Transverse colon (tissue), 4 donors: ENCODE results near the gene KRTAP25-1. TPM values are rescaled to one million over a fixed set of nuclear protein-coding genes. Genes with fewer than 3 reads are reported as not detected.

ENCODE experiments used
- DNase-seq: peaks from one replicate; pipeline ENCODE4 v3.0.0-alpha.2; 2019
- H3K27ac ChIP-seq, 4 donors: fragments of 200-600 bp; sonication (generic); 2 replicates each; pipeline ENCODE4 v1.5.1; 2016 to 2018; ENCODE audit warnings: inconsistent platforms in 4 of 4
- H3K27me3 ChIP-seq: fragments of 200-600 bp; sonication (generic); 2 replicates; pipeline ENCODE4 v1.5.1; 2017; ENCODE audit warnings: inconsistent platforms
- H3K36me3 ChIP-seq, 4 donors: fragments of 200-600 bp; sonication (generic); 2 replicates each; pipeline ENCODE4 v1.5.1; 2017 to 2019; ENCODE audit warnings: inconsistent platforms in 4 of 4
- H3K4me1 ChIP-seq, 4 donors: fragments of 200-600 bp; sonication (generic); 2 replicates each; pipeline ENCODE4 v1.5.1; 2017 to 2020; ENCODE audit warnings: inconsistent platforms in 4 of 4
- H3K4me3 ChIP-seq, 4 donors: fragments of 200-600 bp; sonication (generic); 1 replicate in 1 of 4; 2 replicates in 3 of 4; pipeline versions ENCODE4 v1.5.1 to v1.6.1; 2017 to 2019; ENCODE audit warnings: inconsistent platforms in 4 of 4
- H3K9me3 ChIP-seq, 2 donors: fragments of 200-600 bp; sonication (generic); 2 replicates each; pipeline ENCODE4 v1.5.1; 2017 to 2019; ENCODE audit warnings: inconsistent platforms in 2 of 2
- CTCF ChIP-seq, 5 experiments: fragments of 200-600 bp in 3 of 5; fragments of 450-650 bp in 2 of 5; sonication (generic) in 3 of 5; IDR thresholded peaks; 1 replicate in 2 of 5; 2 replicates in 3 of 5; pipeline ENCODE4 v1.5.1; 2016 to 2017; ENCODE audit warnings: antibody characterized with exemption in 5 of 5, inconsistent platforms in 3 of 5, mild to moderate bottlenecking in 2 of 5, moderate library complexity in 1 of 5
- EP300 ChIP-seq: sonication (generic); formaldehyde crosslinking; IDR thresholded peaks from one replicate; pipeline ENCODE4 v1.6.1; 2017; ENCODE audit warnings: antibody characterized with exemption, low read depth
- POLR2A ChIP-seq: fragments of 450-650 bp; IDR thresholded peaks from one replicate; pipeline ENCODE4 v1.6.1; 2016; ENCODE audit warnings: antibody characterized with exemption, mild to moderate bottlenecking, moderate library complexity
- POLR2AphosphoS5 ChIP-seq, 3 donors: sonication (generic); formaldehyde crosslinking; IDR thresholded peaks; one replicate each; pipeline ENCODE4 v1.6.1; 2016; ENCODE audit warnings: antibody characterized with exemption in 3 of 3
- WGBS, 2 donors: methylation state at CpG; one replicate each; pipeline ENCODE4 v1.1.5; 2018; ENCODE audit warnings: low coverage in 1 of 2; 5-methylcytosine and 5-hydroxymethylcytosine counted together
- in situ Hi-C, 4 donors: fragments of 200-750 bp; cut with MboI; loops; one replicate each; pipeline versions ENCODE4 v1.15.0 to v1.15.1; 2017; ENCODE audit warnings: low sequenced_read_pairs in 3 of 4, low pct_ligation_motif_present in 1 of 4, low pct_unique_long_range_greater_than_20kb in 1 of 4
- intact Hi-C: fragments of 100-400 bp; cut with DNase I; formaldehyde crosslinking; loops from one replicate; pipeline ENCODE4 v1.15.1; 2023; ENCODE audit warnings: low total_unique reads
- total RNA-seq, 4 donors: library from RNA; depleted of rRNA; stranded (reverse); fragments of >200 nt; gene quantifications; one replicate each; pipeline ENCODE4 v1.1.0, GENCODE V29; 2016

Gene KRTAP25-1
- total RNA-seq, 4 donors from 2014 or later = not detected

GRCh38 chr21:30305136-30305535 lies 15.8 kb upstream of the KRTAP25-1 start:
- Histone ChIP-seq H3K9me3 (no peaks in the 10 kb centered on the region), H3K27me3 (no peaks in the 10 kb centered on the region), H3K4me1 (no peaks in the 10 kb centered on the region), H3K4me3 (no peak overlapping the region), H3K27ac (no peak overlapping the region), H3K36me3 (no peaks in the 10 kb centered on the region)
- no peak for DNase-seq
- TF ChIP-seq EP300 (no peak), CTCF (IDR thresholded peaks at IDR 0.05) (no peak), POLR2A (no peak)
- 21 to 62% methylated on average over 1 of the region's 1 CpG for WGBS, 2 donors
- intact Hi-C loops = no loop called here
- in situ Hi-C loops = no loop called here

- DNase-seq = no peak
- WGBS, 2 donors = 39% methylated on average over 3 of the region's 3 CpGs; no CpG with 5 or more reads in 1 of the 2 donors
- in situ Hi-C loops = no loop called here
Observed at GRCh38 chr21:30282850-30283249, 6.5 kb downstream of the KRTAP25-1 start, which contains the start of gene KRTAP24-1. TSS of gene KRTAP24-1 (minus strand) at chr21:30282950. CDS start at chr21:30282932, 18 bp downstream.

GRCh38 chr21:30271611-30272010 lies 17.7 kb downstream of the KRTAP25-1 start:
- Histone ChIP-seq H3K4me1 (peaks cover 0 to 20% (median 11%) of the 10 kb centered on the region in 4 donors), H3K27ac (no peak overlapping the region), H3K9me3 (no peaks in the 10 kb centered on the region), H3K27me3 (no peaks in the 10 kb centered on the region), H3K36me3 (no peaks in the 10 kb centered on the region), H3K4me3 (no peak overlapping the region)
- in situ Hi-C loops (no loop called here), intact Hi-C loops (no loop called here)
- 89 to 92% methylated on average over 1 of the region's 1 CpG for WGBS, 2 donors
- no peak for DNase-seq
- no peak for TF ChIP-seq CTCF (IDR thresholded peaks at IDR 0.05)
- TF ChIP-seq POLR2AphosphoS5 (IDR thresholded peaks at IDR 0.05) = no peak
- no peak for TF ChIP-seq POLR2A
- TF ChIP-seq EP300 = no peak

More at GRCh38 chr21:30282850-30283249, 6.5 kb downstream of the KRTAP25-1 start, which contains the start of gene KRTAP24-1:
- Histone ChIP-seq H3K27ac (no peak within 1 kb of the TSS), H3K27me3 (no peaks in the 10 kb centered on the region), H3K9me3 (no peaks in the 10 kb centered on the region), H3K4me3 (no peak within 1 kb of the TSS), H3K36me3 (no peaks in the 10 kb centered on the region), H3K4me1 (no peaks in the 10 kb centered on the region)
- TF ChIP-seq POLR2A (no peak), EP300 (no peak), CTCF (IDR thresholded peaks at IDR 0.05) (no peak), POLR2AphosphoS5 (IDR thresholded peaks at IDR 0.05) (no peak)
- intact Hi-C loops = no loop called here

- H3K27ac ChIP-seq = no peak overlapping the region
- in situ Hi-C loops = no loop called here
- H3K4me1 ChIP-seq = peaks cover 0 to 20% (median 11%) of the 10 kb centered on the region in 4 donors
- TF ChIP-seq POLR2AphosphoS5 (IDR thresholded peaks at IDR 0.05) (no peak), POLR2A (no peak), EP300 (no peak), CTCF (IDR thresholded peaks at IDR 0.05) (no peak)
- no peak for DNase-seq
- no peaks in the 10 kb centered on the region for H3K27me3 ChIP-seq
- no peak overlapping the region for H3K4me3 ChIP-seq
- no peaks in the 10 kb centered on the region for H3K36me3 ChIP-seq
- 70 to 74% methylated on average over 4 to 5 of the region's 5 CpGs for WGBS, 2 donors
- intact Hi-C loops = no loop called here
- H3K9me3 ChIP-seq = no peaks in the 10 kb centered on the region
Observed at GRCh38 chr21:30271156-30271555, 18.2 kb downstream of the KRTAP25-1 start.
